ENCODE measurements around the gene CTLA4.

CTLA4 gene

DNA sequence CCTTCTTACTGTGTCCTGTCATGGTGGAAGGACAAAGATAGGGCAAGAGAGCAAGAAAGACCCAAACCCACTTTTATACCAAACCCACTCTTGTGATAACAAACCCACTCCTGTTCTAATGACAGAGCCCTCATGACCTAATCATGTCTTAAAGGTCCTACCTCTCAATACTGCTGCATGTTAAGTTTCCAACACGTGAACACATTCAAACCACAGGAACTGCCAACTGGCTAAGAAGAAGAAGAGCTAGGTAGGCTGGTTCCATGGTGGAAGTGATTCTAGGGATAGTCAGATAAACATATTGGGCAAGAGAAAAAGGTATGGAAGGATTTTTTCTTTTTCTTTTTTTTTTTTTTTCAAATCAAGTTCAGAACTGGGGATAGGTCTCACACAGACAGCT is 22.0 kb downstream of the CTLA4 start:
- H4K20me1 ChIP-seq (ENCODE audit: insufficient read depth, low read length), result no peaks in the 10 kb centered on the region
- H3K27me3 ChIP-seq (ENCODE audit: insufficient read depth, low read length), result no peaks in the 10 kb centered on the region
- H3F3A ChIP-seq (ENCODE audit: insufficient read depth, low read length), result no peaks in the 10 kb centered on the region
- no peak overlapping the region for H3K9ac ChIP-seq (ENCODE audit: low read length)
- H3K4me1 ChIP-seq (ENCODE audit: insufficient read depth, low read length, severe bottlenecking), result no peaks in the 10 kb centered on the region
- H3K4me3 ChIP-seq (ENCODE audit: low read depth, low read length, poor library complexity, severe bottlenecking), result no peak overlapping the region
- H3K36me3 ChIP-seq (ENCODE audit: insufficient read depth, low read length), result no peaks in the 10 kb centered on the region
- no peaks in the 10 kb centered on the region for H3K79me2 ChIP-seq (ENCODE audit: insufficient read depth, low read length)
- no peak overlapping the region for H3K27ac ChIP-seq (ENCODE audit: low read depth, low read length, poor library complexity, severe bottlenecking)
- no peak for TF ChIP-seq EZH2 (IDR thresholded peaks at IDR 0.05; ENCODE audit: borderline replicate concordance, low read length)
- TF ChIP-seq, protein P1, sequence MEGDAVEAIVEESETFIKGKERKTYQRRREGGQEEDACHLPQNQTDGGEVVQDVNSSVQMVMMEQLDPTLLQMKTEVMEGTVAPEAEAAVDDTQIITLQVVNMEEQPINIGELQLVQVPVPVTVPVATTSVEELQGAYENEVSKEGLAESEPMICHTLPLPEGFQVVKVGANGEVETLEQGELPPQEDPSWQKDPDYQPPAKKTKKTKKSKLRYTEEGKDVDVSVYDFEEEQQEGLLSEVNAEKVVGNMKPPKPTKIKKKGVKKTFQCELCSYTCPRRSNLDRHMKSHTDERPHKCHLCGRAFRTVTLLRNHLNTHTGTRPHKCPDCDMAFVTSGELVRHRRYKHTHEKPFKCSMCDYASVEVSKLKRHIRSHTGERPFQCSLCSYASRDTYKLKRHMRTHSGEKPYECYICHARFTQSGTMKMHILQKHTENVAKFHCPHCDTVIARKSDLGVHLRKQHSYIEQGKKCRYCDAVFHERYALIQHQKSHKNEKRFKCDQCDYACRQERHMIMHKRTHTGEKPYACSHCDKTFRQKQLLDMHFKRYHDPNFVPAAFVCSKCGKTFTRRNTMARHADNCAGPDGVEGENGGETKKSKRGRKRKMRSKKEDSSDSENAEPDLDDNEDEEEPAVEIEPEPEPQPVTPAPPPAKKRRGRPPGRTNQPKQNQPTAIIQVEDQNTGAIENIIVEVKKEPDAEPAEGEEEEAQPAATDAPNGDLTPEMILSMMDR (IDR thresholded peaks at IDR 0.05; ENCODE audit: low read length), result no peak
- no peaks in the 10 kb centered on the region for H3K9me2 ChIP-seq (ENCODE audit: low read depth, low read length)
- H2AFZ ChIP-seq (ENCODE audit: low read length), result no peak overlapping the region
- H3K4me2 ChIP-seq (ENCODE audit: low read length), result no peak overlapping the region
- H3K9me3 ChIP-seq (ENCODE audit: low read length), result no peaks in the 10 kb centered on the region

DNA sequence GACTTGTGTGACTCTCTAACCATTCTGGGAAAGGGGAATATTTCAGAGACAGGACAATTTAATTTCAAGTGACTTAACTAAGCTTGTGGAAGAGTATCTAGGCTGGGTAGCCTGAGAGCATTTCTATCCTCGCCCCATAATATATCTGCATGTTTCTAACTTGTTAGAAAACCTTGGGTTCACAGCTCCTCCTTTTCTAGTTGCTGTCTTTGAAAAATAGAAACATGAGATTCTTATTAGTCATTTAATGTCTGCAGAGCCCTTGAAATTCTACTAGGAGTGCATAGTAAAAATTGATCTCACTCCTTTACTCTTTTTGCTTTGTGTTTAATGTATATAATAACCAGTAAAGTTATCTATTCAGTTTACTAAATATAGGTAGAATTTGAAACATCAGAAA is 22.4 kb downstream of the CTLA4 start:
- Histone ChIP-seq H3K36me3 (ENCODE audit: insufficient read depth, low read length) (no peaks in the 10 kb centered on the region), H3K9me2 (ENCODE audit: low read depth, low read length) (no peaks in the 10 kb centered on the region), H3F3A (ENCODE audit: insufficient read depth, low read length) (no peaks in the 10 kb centered on the region), H3K79me2 (ENCODE audit: insufficient read depth, low read length) (no peaks in the 10 kb centered on the region), H3K9me3 (ENCODE audit: low read length) (no peaks in the 10 kb centered on the region), H2AFZ (ENCODE audit: low read length) (no peak overlapping the region), H4K20me1 (ENCODE audit: insufficient read depth, low read length) (no peaks in the 10 kb centered on the region), H3K27me3 (ENCODE audit: insufficient read depth, low read length) (no peaks in the 10 kb centered on the region), H3K4me1 (ENCODE audit: insufficient read depth, low read length, severe bottlenecking) (no peaks in the 10 kb centered on the region), H3K4me2 (ENCODE audit: low read length) (no peak overlapping the region), H3K9ac (ENCODE audit: low read length) (no peak overlapping the region), H3K27ac (ENCODE audit: low read depth, low read length, poor library complexity, severe bottlenecking) (no peak overlapping the region), H3K4me3 (ENCODE audit: low read depth, low read length, poor library complexity, severe bottlenecking) (no peak overlapping the region)
- TF ChIP-seq, protein P1 (IDR thresholded peaks at IDR 0.05; ENCODE audit: low read length), result no peak
- no peak for TF ChIP-seq EZH2 (IDR thresholded peaks at IDR 0.05; ENCODE audit: borderline replicate concordance, low read length)

DNA sequence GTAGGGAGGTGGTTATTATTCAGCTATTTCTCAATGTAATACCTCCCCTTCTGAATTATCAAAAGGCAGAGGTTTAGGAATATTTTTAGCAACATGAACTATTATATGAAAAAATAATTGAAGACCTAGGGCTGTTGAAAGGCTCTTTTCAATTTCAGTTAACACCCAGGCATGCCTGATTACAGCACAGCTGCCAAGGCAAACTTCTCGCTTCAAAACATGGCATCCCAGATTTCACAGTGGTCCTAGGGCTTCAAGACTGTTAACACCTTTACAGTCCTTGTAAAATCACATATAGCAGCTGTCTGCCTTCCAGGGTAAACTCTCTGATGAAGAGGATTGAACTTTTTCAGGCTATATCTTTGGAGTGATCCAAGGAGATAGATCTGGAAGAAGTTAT is 23.2 kb downstream of the CTLA4 start:
- Histone ChIP-seq H3K4me3 (ENCODE audit: low read depth, low read length, poor library complexity, severe bottlenecking) (no peak overlapping the region), H3K9me2 (ENCODE audit: low read depth, low read length) (no peaks in the 10 kb centered on the region), H3K9ac (ENCODE audit: low read length) (no peak overlapping the region), H4K20me1 (ENCODE audit: insufficient read depth, low read length) (no peaks in the 10 kb centered on the region), H3K9me3 (ENCODE audit: low read length) (no peaks in the 10 kb centered on the region), H3K79me2 (ENCODE audit: insufficient read depth, low read length) (no peaks in the 10 kb centered on the region), H3K4me1 (ENCODE audit: insufficient read depth, low read length, severe bottlenecking) (no peaks in the 10 kb centered on the region), H2AFZ (ENCODE audit: low read length) (no peak overlapping the region), H3K36me3 (ENCODE audit: insufficient read depth, low read length) (no peaks in the 10 kb centered on the region), H3K27ac (ENCODE audit: low read depth, low read length, poor library complexity, severe bottlenecking) (no peak overlapping the region), H3K27me3 (ENCODE audit: insufficient read depth, low read length) (no peaks in the 10 kb centered on the region), H3F3A (ENCODE audit: insufficient read depth, low read length) (no peaks in the 10 kb centered on the region), H3K4me2 (ENCODE audit: low read length) (no peak overlapping the region)
- TF ChIP-seq EZH2 (IDR thresholded peaks at IDR 0.05; ENCODE audit: borderline replicate concordance, low read length), result no peak
- TF ChIP-seq, protein P1 (IDR thresholded peaks at IDR 0.05; ENCODE audit: low read length), result no peak

Data from OCI-LY1 (cell line).